Spleen (tissue), 7 donors: ENCODE measurements around the gene RHOBTB1.

Experiments used
- POLR2AphosphoS5 ChIP-seq, 3 donors: sonication (generic); formaldehyde crosslinking; IDR thresholded peaks; one replicate each; pipeline ENCODE4 v1.5.1; 2017; ENCODE audit warnings: antibody characterized with exemption in 3 of 3
- TF ChIP-seq, protein P1 (sequence below), 11 experiments: fragments of 200-600 bp in 7 of 11; fragments of 450-650 bp in 4 of 11; sonication (generic) in 4 of 11; IDR thresholded peaks in 8 of 11; conservative IDR thresholded peaks in 3 of 11; 1 replicate in 7 of 11; 2 replicates in 4 of 11; pipeline versions ENCODE4 v1.4.0 to v1.8.0; 2016 to 2021; ENCODE audit warnings: antibody characterized with exemption in 11 of 11, inconsistent platforms in 4 of 11, mild to moderate bottlenecking in 1 of 11
- donor health status: DM: no; HTN: no; CAD: no; lungs with moderate emphysema.
- donor health status: DM: no; HTN: no; CAD: no.
- donor health status: DM: no; HTN: no; CAD: no.

- TF ChIP-seq, protein P1, sequence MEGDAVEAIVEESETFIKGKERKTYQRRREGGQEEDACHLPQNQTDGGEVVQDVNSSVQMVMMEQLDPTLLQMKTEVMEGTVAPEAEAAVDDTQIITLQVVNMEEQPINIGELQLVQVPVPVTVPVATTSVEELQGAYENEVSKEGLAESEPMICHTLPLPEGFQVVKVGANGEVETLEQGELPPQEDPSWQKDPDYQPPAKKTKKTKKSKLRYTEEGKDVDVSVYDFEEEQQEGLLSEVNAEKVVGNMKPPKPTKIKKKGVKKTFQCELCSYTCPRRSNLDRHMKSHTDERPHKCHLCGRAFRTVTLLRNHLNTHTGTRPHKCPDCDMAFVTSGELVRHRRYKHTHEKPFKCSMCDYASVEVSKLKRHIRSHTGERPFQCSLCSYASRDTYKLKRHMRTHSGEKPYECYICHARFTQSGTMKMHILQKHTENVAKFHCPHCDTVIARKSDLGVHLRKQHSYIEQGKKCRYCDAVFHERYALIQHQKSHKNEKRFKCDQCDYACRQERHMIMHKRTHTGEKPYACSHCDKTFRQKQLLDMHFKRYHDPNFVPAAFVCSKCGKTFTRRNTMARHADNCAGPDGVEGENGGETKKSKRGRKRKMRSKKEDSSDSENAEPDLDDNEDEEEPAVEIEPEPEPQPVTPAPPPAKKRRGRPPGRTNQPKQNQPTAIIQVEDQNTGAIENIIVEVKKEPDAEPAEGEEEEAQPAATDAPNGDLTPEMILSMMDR (IDR thresholded peaks at IDR 0.05 in 8 of 11, conservative IDR thresholded peaks at IDR 0.05 in 3 of 11) = no peak
- no peak for TF ChIP-seq POLR2AphosphoS5 (IDR thresholded peaks at IDR 0.05)
Observed at GRCh38 chr10:60870803-60871202, 73.2 kb downstream of the RHOBTB1 start.
